Measurements from ENCODE around the gene C22orf23. TPM values are rescaled to one million over a fixed set of nuclear protein-coding genes. Genes with fewer than 3 reads are reported as not detected.

C22orf23 gene
- total and polyA plus RNA-seq, 2 of the 13 experiments (the other 11 are each of a cell fraction or from before 2014, with no cell fraction given): 0.21 to 0.24 TPM

- TF ChIP-seq EHMT2 (IDR thresholded peaks at IDR 0.05; ENCODE audit: borderline replicate concordance, low read depth, low read length) (peak; percentile 65; the same call in 1 of the 2 replicates), FOXA1 (IDR thresholded peaks at IDR 0.05) (no peak), FOXA1 (CRISPR knock-in tag; IDR thresholded peaks at IDR 0.05) (peak; percentile 66), BCL6 (CRISPR knock-in tag; IDR thresholded peaks at IDR 0.05) (0 out of 2 replicates have a peak, but pooled peaks have one; percentile 22), KMT2A (CRISPR knock-in tag; IDR thresholded peaks at IDR 0.05) (no peak), ZNF691 (CRISPR knock-in tag; IDR thresholded peaks at IDR 0.05; ENCODE audit: borderline replicate concordance, low read depth) (0 out of 2 replicates have a peak, but pooled peaks have one; percentile 46), ZNF235 (CRISPR knock-in tag; IDR thresholded peaks at IDR 0.05; ENCODE audit: borderline replicate concordance) (no peak), TFE3 (CRISPR knock-in tag; IDR thresholded peaks at IDR 0.05) (peak; percentile 70; the same call in 1 of the 2 replicates)
Measured at GRCh38 chr22:37965940-37966664, 12.7 kb upstream of the C22orf23 start (continued).

- Histone ChIP-seq H2AFZ (ENCODE audit: low read length) (no peak overlapping the region), H3K36me3 (replicated peaks in 1 of 2; ENCODE audit: control insufficient read depth in 1 of 2, insufficient read depth in 2 of 2, low read length in 2 of 2) (peaks cover 23 to 63% of the 10 kb centered on the region in 2 experiments)
- BruUV-seq (replicated peaks): no TSS peak
Measured at GRCh38 chr22:37961062-37961461, 7.7 kb upstream of the C22orf23 start.

More at GRCh38 chr22:37961062-37961461, 7.7 kb upstream of the C22orf23 start:
- Histone ChIP-seq H3K9me3 (ENCODE audit: low read length) (no peaks in the 10 kb centered on the region), H3K9ac (ENCODE audit: insufficient read depth, low read depth, low read length) (no peak overlapping the region), H3K79me2 (ENCODE audit: insufficient read depth, low read length) (peaks cover 17% of the 10 kb centered on the region), H3K4me1 (ENCODE audit: insufficient read depth, low read length) (peaks cover 34% of the 10 kb centered on the region), H3K4me3 (replicated peaks in 1 of 3; ENCODE audit: insufficient read depth in 1 of 3, low read depth in 2 of 3, low read length in 3 of 3) (no peak overlapping the region), H3K4me2 (ENCODE audit: low read depth, low read length) (no peak overlapping the region), H4K20me1 (ENCODE audit: insufficient read depth, low read length) (no peaks in the 10 kb centered on the region), H3K27ac (ENCODE audit: extremely low read length, insufficient read depth, low read length) (no peak overlapping the region), H3K27me3 (ENCODE audit: control insufficient read depth in 1 of 2, insufficient read depth in 2 of 2, low read length in 2 of 2) (no peaks in the 10 kb centered on the region)
- POLR2A ChIA-PET: no interaction called here
- TF ChIP-seq ZNF121 (CRISPR knock-in tag; IDR thresholded peaks at IDR 0.05): peak; percentile 37; the same call in 1 of the 2 replicates
- no peak for TF ChIP-seq ZNF607 (CRISPR knock-in tag; IDR thresholded peaks at IDR 0.05; ENCODE audit: borderline replicate concordance)
- TF ChIP-seq SKI (IDR thresholded peaks at IDR 0.05; ENCODE audit: partially characterized antibody): no peak
- TF ChIP-seq ZFP36 (IDR thresholded peaks at IDR 0.05; ENCODE audit: borderline replicate concordance, low read depth, low read length, partially characterized antibody): no peak
- TF ChIP-seq ZNF431 (CRISPR knock-in tag; IDR thresholded peaks at IDR 0.05; ENCODE audit: borderline replicate concordance, low read depth): no peak
- no peak for DNase-seq (ENCODE audit: low spot score)
- in situ Hi-C loops (cut with HindIII; ENCODE audit: extremely low pct_ligation_motif_present, low pct_unique_long_range_greater_than_20kb) (no loop called here), intact Hi-C loops (cut with micrococcal nuclease; ENCODE audit: unreplicated experiment) (no loop called here)
- FAIRE-seq: no peak
- CTCF ChIA-PET (ENCODE audit: low intra/inter-chr PET ratio, low total read pairs): no interaction called here
- 100% methylated on average over 4 of the region's 4 CpGs for WGBS (ENCODE audit: low lambda C conversion rate)
- ATAC-seq: no peak

All from HepG2 (cell line).